Measurements from ENCODE around the gene GNAT2.

GNAT2 gene

GRCh38 chr1:109641861-109642260, 22.4 kb upstream of the GNAT2 start:
- DNase-seq: no peak

- no peak for DNase-seq
These were observed 21.8 kb upstream of the GNAT2 start for GRCh38 chr1:109641078-109641740.

GRCh38 chr1:109640285-109640865, 21.0 kb upstream of the GNAT2 start:
- DNase-seq: peak; percentile 75

GRCh38 chr1:109639841-109640184, 20.4 kb upstream of the GNAT2 start:
- DNase-seq: no peak

GRCh38 chr1:109639063-109639840, 19.8 kb upstream of the GNAT2 start:
- DNase-seq: no peak

- DNase-seq: no peak
These were observed 18.0 kb upstream of the GNAT2 start for GRCh38 chr1:109637446-109637845.

GRCh38 chr1:109636201-109636952, 17.0 kb upstream of the GNAT2 start:
- no peak for DNase-seq

GRCh38 chr1:109635862-109636200, 16.4 kb upstream of the GNAT2 start:
- DNase-seq: no peak

GRCh38 chr1:109634771-109635750, 15.6 kb upstream of the GNAT2 start:
- no peak for DNase-seq

- no peak for DNase-seq
These were observed 14.9 kb upstream of the GNAT2 start for GRCh38 chr1:109634292-109634691.

GRCh38 chr1:109632671-109633346, 13.4 kb upstream of the GNAT2 start:
- peak; percentile 74 for DNase-seq

GRCh38 chr1:109631513-109632505, 12.4 kb upstream of the GNAT2 start:
- no peak for DNase-seq

GRCh38 chr1:109630898-109631512, 11.6 kb upstream of the GNAT2 start:
- DNase-seq: no peak

- peak; percentile 19 for DNase-seq
These were observed 10.9 kb upstream of the GNAT2 start for GRCh38 chr1:109630081-109630897.

GRCh38 chr1:109629372-109630030, 10.1 kb upstream of the GNAT2 start:
- no peak for DNase-seq

GRCh38 chr1:109628540-109629321, 9.3 kb upstream of the GNAT2 start:
- no peak for DNase-seq

- DNase-seq: no peak
These were observed 8.4 kb upstream of the GNAT2 start for GRCh38 chr1:109627692-109628399.

Measured in NCI-H345 (cell line).